Effector CD8-positive, alpha-beta T cell (primary cell): Measurements from ENCODE around the gene LILRB5.
"Not testable (repeated sequence)": the region's sequence is repeated elsewhere in the genome, so short reads cannot be mapped to it uniquely, and the experiment has no call there.

ENCODE experiments used
- DNase-seq: peaks from one replicate; lab custom pipeline; 2025; lab: John Stamatoyannopoulos, UW
- total RNA-seq, 4 experiments: gene quantifications; one replicate each; lab custom pipeline; 2026; lab: John Stamatoyannopoulos, UW

Gene LILRB5
- total RNA-seq: 0 to 0.18 (median 0) reads per million in 4 experiments

GRCh38 chr19:54257116-54257480, at the start of gene LILRB5:
LILRB5 (minus strand) TSS chr19:54257273; CDS start chr19:54257193, 80 bp downstream.
- no peak for DNase-seq

- no peak for DNase-seq
Measured at GRCh38 chr19:54305141-54305540, 48.1 kb upstream of the LILRB5 start.

- no peak for DNase-seq
Measured at GRCh38 chr19:54302257-54302656, 45.2 kb upstream of the LILRB5 start.

GRCh38 chr19:54299515-54299914, 42.4 kb upstream of the LILRB5 start:
- no peak for DNase-seq

- no peak for DNase-seq
Measured at GRCh38 chr19:54299126-54299498, 42.0 kb upstream of the LILRB5 start.

GRCh38 chr19:54298357-54299125, 41.5 kb upstream of the LILRB5 start:
- DNase-seq: no peak

- no peak for DNase-seq
Measured at GRCh38 chr19:54297759-54298305, 40.8 kb upstream of the LILRB5 start.

GRCh38 chr19:54294539-54294938, 37.5 kb upstream of the LILRB5 start:
- no peak for DNase-seq

- DNase-seq: not testable (repeated sequence)
Measured at GRCh38 chr19:54289160-54289559, 32.1 kb upstream of the LILRB5 start.

GRCh38 chr19:54287456-54287855, 30.4 kb upstream of the LILRB5 start:
- no peak for DNase-seq

- not testable (repeated sequence) for DNase-seq
Measured at GRCh38 chr19:54286283-54286682, 29.2 kb upstream of the LILRB5 start.

GRCh38 chr19:54285427-54286056, 28.5 kb upstream of the LILRB5 start:
- not testable (repeated sequence) for DNase-seq

GRCh38 chr19:54282686-54283470, 25.8 kb upstream of the LILRB5 start:
- no peak for DNase-seq

- DNase-seq: not testable (repeated sequence)
Measured at GRCh38 chr19:54281729-54282075, 24.6 kb upstream of the LILRB5 start.

GRCh38 chr19:54281007-54281728, 24.1 kb upstream of the LILRB5 start, which contains the start of gene LILRB2:
LILRB2 (minus strand) TSS chr19:54281110; CDS start chr19:54280496, 614 bp downstream.
- no peak for DNase-seq

GRCh38 chr19:54280441-54280840, 23.4 kb upstream of the LILRB5 start:
- DNase-seq: not testable (repeated sequence)

GRCh38 chr19:54280025-54280424, 23.0 kb upstream of the LILRB5 start:
- not testable (repeated sequence) for DNase-seq

GRCh38 chr19:54279406-54279962, 22.4 kb upstream of the LILRB5 start:
- no peak for DNase-seq

GRCh38 chr19:54278571-54279195, 21.6 kb upstream of the LILRB5 start:
- not testable (repeated sequence) for DNase-seq

- DNase-seq: not testable (repeated sequence)
Measured at GRCh38 chr19:54278056-54278455, 21.0 kb upstream of the LILRB5 start.
